Peyer's patch (tissue), 4 donors: ENCODE measurements around the gene CADM1.

ENCODE experiments used
- POLR2A ChIP-seq, 2 donors: fragments of 450-650 bp; IDR thresholded peaks; one replicate each; pipeline ENCODE4 v1.5.1; 2017; ENCODE audit warnings: antibody characterized with exemption in 2 of 2, mild to moderate bottlenecking in 2 of 2, moderate library complexity in 2 of 2
- TF ChIP-seq, protein P1 (sequence below), 6 experiments: fragments of 450-650 bp in 4 of 6; fragments of 200-600 bp in 2 of 6; sonication (generic) in 1 of 6; IDR thresholded peaks; one replicate each; pipeline ENCODE4 v1.5.1; 2017 to 2019; ENCODE audit warnings: antibody characterized with exemption in 6 of 6, mild to moderate bottlenecking in 3 of 6, moderate library complexity in 1 of 6

DNA sequence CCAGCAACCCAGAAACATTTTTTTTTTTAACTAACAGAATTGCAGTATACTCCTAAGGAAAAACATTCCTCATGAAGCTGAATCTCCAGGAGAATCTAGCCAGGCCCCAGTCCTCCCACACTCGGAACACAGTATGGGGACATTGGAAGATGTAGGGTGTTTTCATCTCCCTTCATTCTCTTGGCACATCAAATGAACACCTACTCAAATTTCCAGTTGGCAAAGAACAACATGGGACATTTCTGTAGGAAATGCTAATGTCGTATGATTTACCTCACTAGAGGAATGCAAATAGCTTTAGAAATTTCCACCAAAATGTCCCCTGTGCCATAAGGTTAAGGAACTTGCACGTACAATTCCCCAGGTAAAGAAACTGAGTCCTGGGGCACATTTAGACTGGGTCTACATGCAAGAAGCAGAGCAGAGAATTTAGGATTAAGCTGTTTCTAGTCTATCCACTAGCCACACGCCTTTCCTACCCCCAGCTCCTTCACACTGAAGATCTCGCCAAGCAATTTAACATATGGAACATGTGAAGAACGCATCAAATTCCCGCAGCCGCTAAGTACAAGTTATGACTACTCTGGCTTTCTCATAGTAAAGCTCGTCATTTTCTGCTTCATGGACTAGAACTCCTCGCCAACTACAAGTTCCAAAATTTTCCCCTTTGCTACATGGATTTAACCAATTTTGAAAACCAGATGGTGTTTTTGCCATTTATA is 2.9 kb upstream of the CADM1 start:
- TF ChIP-seq POLR2A (IDR thresholded peaks at IDR 0.05), result no peak
- TF ChIP-seq, protein P1, sequence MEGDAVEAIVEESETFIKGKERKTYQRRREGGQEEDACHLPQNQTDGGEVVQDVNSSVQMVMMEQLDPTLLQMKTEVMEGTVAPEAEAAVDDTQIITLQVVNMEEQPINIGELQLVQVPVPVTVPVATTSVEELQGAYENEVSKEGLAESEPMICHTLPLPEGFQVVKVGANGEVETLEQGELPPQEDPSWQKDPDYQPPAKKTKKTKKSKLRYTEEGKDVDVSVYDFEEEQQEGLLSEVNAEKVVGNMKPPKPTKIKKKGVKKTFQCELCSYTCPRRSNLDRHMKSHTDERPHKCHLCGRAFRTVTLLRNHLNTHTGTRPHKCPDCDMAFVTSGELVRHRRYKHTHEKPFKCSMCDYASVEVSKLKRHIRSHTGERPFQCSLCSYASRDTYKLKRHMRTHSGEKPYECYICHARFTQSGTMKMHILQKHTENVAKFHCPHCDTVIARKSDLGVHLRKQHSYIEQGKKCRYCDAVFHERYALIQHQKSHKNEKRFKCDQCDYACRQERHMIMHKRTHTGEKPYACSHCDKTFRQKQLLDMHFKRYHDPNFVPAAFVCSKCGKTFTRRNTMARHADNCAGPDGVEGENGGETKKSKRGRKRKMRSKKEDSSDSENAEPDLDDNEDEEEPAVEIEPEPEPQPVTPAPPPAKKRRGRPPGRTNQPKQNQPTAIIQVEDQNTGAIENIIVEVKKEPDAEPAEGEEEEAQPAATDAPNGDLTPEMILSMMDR (IDR thresholded peaks at IDR 0.05), result no peak
